UCSD-AML1 (cell line): Measurements from ENCODE around the gene TMED7.

Source experiments
- DNase-seq: peaks from one replicate; lab custom pipeline; 2025; ENCODE audit not compliant: unreplicated experiment; lab: John Stamatoyannopoulos, UW

The TMED7 gene

GRCh38 chr5:115627295-115627865, 1.5 kb upstream of the TMED7 start:
- no peak for DNase-seq

- no peak for DNase-seq
These were observed 598 bp upstream of the TMED7 start for GRCh38 chr5:115626445-115626823.

GRCh38 chr5:115624994-115625393, 842 bp downstream of the TMED7 start:
- DNase-seq = no peak

GRCh38 chr5:115623658-115624057, 2.2 kb downstream of the TMED7 start:
- DNase-seq = no peak

- DNase-seq = no peak
These were observed 4.4 kb downstream of the TMED7 start for GRCh38 chr5:115621365-115621900.

- no peak for DNase-seq
These were observed 8.9 kb downstream of the TMED7 start for GRCh38 chr5:115616892-115617291.

- DNase-seq = no peak
These were observed 9.4 kb downstream of the TMED7 start for GRCh38 chr5:115616472-115616871.

GRCh38 chr5:115611873-115612272, 14.0 kb downstream of the TMED7 start:
- no peak for DNase-seq

- DNase-seq = no peak
These were observed 17.9 kb downstream of the TMED7 start for GRCh38 chr5:115607935-115608334.

GRCh38 chr5:115605436-115605835, 20.4 kb downstream of the TMED7 start:
- DNase-seq = no peak

- DNase-seq = no peak
These were observed 23.2 kb downstream of the TMED7 start for GRCh38 chr5:115602591-115603125.

- DNase-seq = peak; percentile 47
These were observed 23.9 kb downstream of the TMED7 start, which contains the start of gene TICAM2 for GRCh38 chr5:115601701-115602590. Gene TICAM2, minus strand, starts transcription at chr5:115602479. Its CDS starts 21,223 bp downstream, at chr5:115581256.

GRCh38 chr5:115600766-115601165, 25.1 kb downstream of the TMED7 start:
- DNase-seq = no peak

- no peak for DNase-seq
These were observed 25.9 kb downstream of the TMED7 start for GRCh38 chr5:115599924-115600323.

GRCh38 chr5:115599502-115599901, 26.3 kb downstream of the TMED7 start:
- no peak for DNase-seq

GRCh38 chr5:115594128-115595047, 31.4 kb downstream of the TMED7 start:
- no peak for DNase-seq

GRCh38 chr5:115589043-115589442, 36.8 kb downstream of the TMED7 start:
- no peak for DNase-seq

- no peak for DNase-seq
These were observed 37.2 kb downstream of the TMED7 start for GRCh38 chr5:115588640-115589039.

- DNase-seq = no peak
These were observed 39.2 kb downstream of the TMED7 start for GRCh38 chr5:115586525-115587146.

GRCh38 chr5:115585265-115585664, 40.6 kb downstream of the TMED7 start:
- no peak for DNase-seq
